ENCODE measurements around the gene POMT1.
"Not testable (repeated sequence)": the region's sequence is repeated elsewhere in the genome, so short reads cannot be mapped to it uniquely, and the experiment has no call there.

The POMT1 gene

GRCh38 chr9:131524665-131525315 is 22.1 kb downstream of the POMT1 start:
- no peak for DNase-seq (ENCODE audit: low read depth)

- DNase-seq (ENCODE audit: low read depth): no peak
These were observed 23.2 kb downstream of the POMT1 start for GRCh38 chr9:131525643-131526565.

- no peak for DNase-seq (ENCODE audit: low read depth)
These were observed 25.5 kb downstream of the POMT1 start for GRCh38 chr9:131528186-131528585.

GRCh38 chr9:131528886-131529505 is 26.3 kb downstream of the POMT1 start:
- no peak for DNase-seq (ENCODE audit: low read depth)

GRCh38 chr9:131529597-131530545 is 27.2 kb downstream of the POMT1 start:
- no peak for DNase-seq (ENCODE audit: low read depth)

GRCh38 chr9:131530546-131530919 is 27.8 kb downstream of the POMT1 start:
- DNase-seq (ENCODE audit: low read depth): no peak

- peak; percentile 64 for DNase-seq (ENCODE audit: low read depth)
These were observed 28.5 kb downstream of the POMT1 start, which contains the start of gene UCK1 for GRCh38 chr9:131530920-131531832. UCK1 (minus strand) TSS chr9:131531263; CDS start chr9:131531174, 89 bp downstream.

GRCh38 chr9:131534721-131535237 is 32.1 kb downstream of the POMT1 start:
- DNase-seq (ENCODE audit: low read depth): no peak

- no peak for DNase-seq (ENCODE audit: low read depth)
These were observed 35.2 kb downstream of the POMT1 start for GRCh38 chr9:131537946-131538345.

- DNase-seq (ENCODE audit: low read depth): no peak
These were observed 36.7 kb downstream of the POMT1 start for GRCh38 chr9:131539223-131539923.

GRCh38 chr9:131543141-131543540 is 40.4 kb downstream of the POMT1 start:
- DNase-seq (ENCODE audit: low read depth): no peak

- DNase-seq (ENCODE audit: low read depth): no peak
These were observed 42.5 kb downstream of the POMT1 start, which contains the start of gene PRRT1B for GRCh38 chr9:131545003-131545785. PRRT1B (plus strand) TSS chr9:131545523; CDS start chr9:131545616, 93 bp downstream.

GRCh38 chr9:131545786-131546335 is 43.1 kb downstream of the POMT1 start:
- no peak for DNase-seq (ENCODE audit: low read depth)

- no peak for DNase-seq (ENCODE audit: low read depth)
These were observed 43.8 kb downstream of the POMT1 start for GRCh38 chr9:131546336-131547084.

- DNase-seq (ENCODE audit: low read depth): not testable (repeated sequence)
These were observed 46.5 kb downstream of the POMT1 start for GRCh38 chr9:131549186-131549585.

- not testable (repeated sequence) for DNase-seq (ENCODE audit: low read depth)
These were observed 47.7 kb downstream of the POMT1 start for GRCh38 chr9:131550465-131550864.

- DNase-seq (ENCODE audit: low read depth): no peak
These were observed 49.3 kb downstream of the POMT1 start for GRCh38 chr9:131552030-131552429.

Data from T follicular helper cell (primary cell).